GM23248 (cell line): ENCODE measurements around the gene MEGF9. TPM values are rescaled to one million over a fixed set of nuclear protein-coding genes. Genes with fewer than 3 reads are reported as not detected.

Source experiments
- DNase-seq: peaks from one replicate; pipeline ENCODE4 v3.0.0-alpha.2; 2015
- H2AFZ ChIP-seq: fragments of 200-600 bp; sonication (generic); 2 replicates; pipeline ENCODE4 v1.6.1; 2016; ENCODE audit warnings: antibody characterized with exemption
- H3F3A ChIP-seq: fragments of 200-600 bp; sonication (generic); 2 replicates; pipeline ENCODE4 v1.6.1; 2016; ENCODE audit warnings: mild to moderate bottlenecking, antibody characterized with exemption, mixed run types; ENCODE audit not compliant: insufficient read depth
- H3K27ac ChIP-seq: fragments of 200-600 bp; sonication (generic); 2 replicates; pipeline ENCODE4 v1.5.1; 2016; ENCODE audit warnings: mild to moderate bottlenecking
- H3K27me3 ChIP-seq: fragments of 200-600 bp; sonication (generic); replicated peaks from 2 replicates; pipeline ENCODE4 v1.6.1; 2016; ENCODE audit warnings: mild to moderate bottlenecking; ENCODE audit not compliant: insufficient read depth
- H3K36me3 ChIP-seq: fragments of 200-600 bp; sonication (generic); 2 replicates; pipeline ENCODE4 v1.6.1; 2016; ENCODE audit warnings: low read depth, mild to moderate bottlenecking
- H3K4me1 ChIP-seq: fragments of 200-600 bp; sonication (generic); 2 replicates; pipeline ENCODE4 v1.6.1; 2016; ENCODE audit warnings: mild to moderate bottlenecking; ENCODE audit not compliant: insufficient read depth
- H3K4me2 ChIP-seq: fragments of 200-600 bp; sonication (generic); one replicate; pipeline ENCODE4 v1.6.1; 2016; ENCODE audit warnings: mild to moderate bottlenecking; ENCODE audit not compliant: unreplicated experiment
- H3K4me3 ChIP-seq: fragments of 200-600 bp; sonication (generic); 2 replicates; pipeline ENCODE4 v1.5.1; 2016; ENCODE audit warnings: mild to moderate bottlenecking
- H3K79me2 ChIP-seq: fragments of 200-600 bp; sonication (generic); 2 replicates; pipeline ENCODE4 v1.6.1; 2016; ENCODE audit warnings: mild to moderate bottlenecking; ENCODE audit not compliant: insufficient read depth
- H3K9ac ChIP-seq: fragments of 200-600 bp; sonication (generic); 2 replicates; pipeline ENCODE4 v1.6.1; 2016; ENCODE audit warnings: mild to moderate bottlenecking
- H3K9me2 ChIP-seq: fragments of 200-600 bp; sonication (generic); 2 replicates; pipeline ENCODE4 v1.6.1; 2016; ENCODE audit warnings: mixed run types, mild to moderate bottlenecking, moderate library complexity; ENCODE audit not compliant: insufficient read depth
- H3K9me3 ChIP-seq: fragments of 200-600 bp; sonication (generic); one replicate; pipeline ENCODE4 v1.6.1; 2017; ENCODE audit warnings: low read depth
- H4K20me1 ChIP-seq: fragments of 200-600 bp; sonication (generic); 2 replicates; pipeline ENCODE4 v1.6.0; 2016; ENCODE audit not compliant: insufficient read depth
- EZH2 ChIP-seq: fragments of 200-600 bp; sonication (generic); IDR thresholded peaks from 2 replicates; pipeline ENCODE4 v1.6.1; 2018; ENCODE audit warnings: antibody characterized with exemption, mild to moderate bottlenecking; ENCODE audit not compliant: insufficient read depth, poor library complexity, severe bottlenecking
- EZH2phosphoT487 ChIP-seq: fragments of 200-600 bp; sonication (generic); IDR thresholded peaks from 2 replicates; pipeline ENCODE4 v1.6.1; 2018; ENCODE audit warnings: antibody characterized with exemption, moderate library complexity, mild to moderate bottlenecking, low read depth; ENCODE audit not compliant: insufficient read depth
- WGBS, 2 experiments: methylation state at CpG; one replicate each; pipeline ENCODE4 v1.1.6; 2015 to 2017; ENCODE audit warnings: low lambda C conversion rate in 2 of 2, low coverage in 1 of 2; ENCODE audit errors: missing lambda C conversion rate in 2 of 2; 5-methylcytosine and 5-hydroxymethylcytosine counted together
- in situ Hi-C: fragments of 300-500 bp; cut with MboI; formaldehyde crosslinking; loops from 2 replicates; pipeline ENCODE4 v1.15.0; 2020
- polyA plus RNA-seq: library from polyadenylated mRNA; unstranded; fragments of >200 nt; fragmentation: Nextera tagmentation; extraction: Ambion mirVana; gene quantifications from 2 replicates; pipeline ENCODE4 v1.2.1, GENCODE V29; 2016
- total RNA-seq: library from RNA; depleted of rRNA; stranded (reverse); fragments of >200 nt; shearing (Covaris generic); gene quantifications from 2 replicates; pipeline ENCODE4 v1.2.3, GENCODE V29; 2014

The MEGF9 gene
- total and polyA plus RNA-seq, 2 experiments from 2014 or later: 2.1 to 3.8 TPM

DNA sequence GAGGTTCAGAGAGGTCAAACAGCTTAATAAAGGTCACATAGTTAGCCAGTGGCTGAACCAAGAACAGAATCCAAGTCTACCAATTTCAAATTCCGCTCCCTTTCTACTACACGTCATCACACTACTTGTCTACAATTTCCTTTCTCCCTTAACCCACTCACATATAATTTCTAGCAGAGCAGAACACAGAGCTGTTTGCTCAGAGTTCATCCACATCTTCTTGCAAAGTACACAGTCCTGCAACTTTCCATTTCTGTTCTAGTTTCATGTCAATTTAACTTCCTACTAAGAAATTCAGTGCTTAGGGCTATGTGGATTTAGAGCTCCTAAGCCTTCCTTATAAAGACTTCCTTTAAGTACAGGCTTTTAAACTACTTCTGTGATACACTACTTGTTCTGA is 61.3 kb downstream of the MEGF9 start:
- in situ Hi-C loops: no loop called here
- Histone ChIP-seq H2AFZ (no peak overlapping the region), H3K27ac (no peak overlapping the region), H3K4me2 (no peak overlapping the region), H3K9ac (no peak overlapping the region), H4K20me1 (no peaks in the 10 kb centered on the region), H3K4me3 (no peak overlapping the region), H3K9me3 (no peaks in the 10 kb centered on the region), H3K27me3 (no peaks in the 10 kb centered on the region), H3K9me2 (no peaks in the 10 kb centered on the region), H3K4me1 (no peaks in the 10 kb centered on the region), H3K36me3 (no peaks in the 10 kb centered on the region), H3K79me2 (no peaks in the 10 kb centered on the region), H3F3A (no peaks in the 10 kb centered on the region)
- TF ChIP-seq EZH2phosphoT487: no peak
- no peak for TF ChIP-seq EZH2
- no peak for DNase-seq
- WGBS, 2 experiments: 100% methylated on average over 2 of the region's 2 CpGs

DNA sequence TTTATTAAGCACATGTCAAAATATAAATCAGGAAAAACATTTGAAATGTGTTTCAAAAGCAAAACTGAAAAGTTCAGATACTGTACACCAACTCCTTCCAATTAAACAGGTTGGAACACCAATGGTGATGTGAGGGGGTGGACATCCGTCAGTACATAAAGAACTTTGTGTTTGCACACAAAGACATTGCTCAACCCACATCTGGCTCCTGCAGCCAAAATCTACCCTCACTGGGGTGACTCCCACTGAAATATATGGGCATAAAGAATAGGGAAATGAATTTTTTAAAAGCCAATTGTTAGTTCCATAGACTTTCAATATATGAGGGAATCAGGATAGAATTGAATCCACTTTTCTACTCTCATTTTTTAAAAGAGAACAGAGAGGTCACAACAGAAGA is 63.9 kb downstream of the MEGF9 start:
- in situ Hi-C loops: no loop called here
- H3K9ac ChIP-seq: no peak overlapping the region
- no peaks in the 10 kb centered on the region for H3K9me2 ChIP-seq
- no peaks in the 10 kb centered on the region for H3F3A ChIP-seq
- H3K4me2 ChIP-seq: no peak overlapping the region
- H3K36me3 ChIP-seq: no peaks in the 10 kb centered on the region
- H2AFZ ChIP-seq: no peak overlapping the region
- WGBS, 2 experiments: 86 to 94% methylated on average over 1 of the region's 1 CpG
- no peak overlapping the region for H3K27ac ChIP-seq
- no peaks in the 10 kb centered on the region for H3K79me2 ChIP-seq
- no peak overlapping the region for H3K4me3 ChIP-seq
- no peak for DNase-seq
- H4K20me1 ChIP-seq: no peaks in the 10 kb centered on the region
- H3K27me3 ChIP-seq: no peaks in the 10 kb centered on the region
- H3K4me1 ChIP-seq: no peaks in the 10 kb centered on the region
- no peaks in the 10 kb centered on the region for H3K9me3 ChIP-seq
- TF ChIP-seq EZH2phosphoT487 (no peak), EZH2 (no peak)

DNA sequence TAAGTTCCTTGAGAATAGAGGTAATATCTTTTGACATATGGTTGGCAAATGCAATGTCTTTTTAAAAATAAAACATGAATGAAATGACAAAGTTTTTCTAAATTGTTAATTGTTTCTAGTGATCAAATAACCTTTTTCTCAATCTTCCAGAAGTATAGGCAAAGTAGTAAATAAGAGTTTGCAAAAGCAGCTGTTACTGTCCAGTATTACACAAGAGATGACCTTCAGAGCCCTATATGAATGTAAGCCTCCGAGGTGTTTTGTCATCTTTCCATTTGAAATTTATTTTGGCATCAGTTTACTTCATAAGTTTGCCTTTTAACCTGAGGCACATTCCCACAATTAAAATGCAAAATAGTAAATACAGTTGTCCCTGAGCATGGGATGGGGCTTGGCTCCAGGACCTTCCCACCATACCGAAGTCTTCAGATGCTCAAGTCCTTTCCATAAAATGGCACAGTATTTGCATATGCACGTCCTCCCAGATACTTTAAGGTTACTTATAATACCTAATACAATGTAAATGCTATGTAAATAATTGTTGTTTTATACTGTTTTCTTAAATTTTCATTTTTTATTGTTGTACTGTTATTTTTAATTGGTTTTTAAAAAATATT is 65.6 kb downstream of the MEGF9 start:
- H4K20me1 ChIP-seq: no peaks in the 10 kb centered on the region
- in situ Hi-C loops: no loop called here
- H3K9me2 ChIP-seq: no peaks in the 10 kb centered on the region
- H3K9ac ChIP-seq: no peak overlapping the region
- no peak overlapping the region for H3K4me3 ChIP-seq
- no peaks in the 10 kb centered on the region for H3K9me3 ChIP-seq
- H3K27ac ChIP-seq: no peak overlapping the region
- H2AFZ ChIP-seq: no peak overlapping the region
- H3K27me3 ChIP-seq: no peaks in the 10 kb centered on the region
- H3K36me3 ChIP-seq: no peaks in the 10 kb centered on the region
- H3K4me1 ChIP-seq: no peaks in the 10 kb centered on the region
- no peak for TF ChIP-seq EZH2
- TF ChIP-seq EZH2phosphoT487: no peak
- DNase-seq: no peak
- H3K4me2 ChIP-seq: no peak overlapping the region
- H3K79me2 ChIP-seq: no peaks in the 10 kb centered on the region
- WGBS, 2 experiments: 95 to 98% methylated on average over 3 of the region's 3 CpGs
- H3F3A ChIP-seq: no peaks in the 10 kb centered on the region

DNA sequence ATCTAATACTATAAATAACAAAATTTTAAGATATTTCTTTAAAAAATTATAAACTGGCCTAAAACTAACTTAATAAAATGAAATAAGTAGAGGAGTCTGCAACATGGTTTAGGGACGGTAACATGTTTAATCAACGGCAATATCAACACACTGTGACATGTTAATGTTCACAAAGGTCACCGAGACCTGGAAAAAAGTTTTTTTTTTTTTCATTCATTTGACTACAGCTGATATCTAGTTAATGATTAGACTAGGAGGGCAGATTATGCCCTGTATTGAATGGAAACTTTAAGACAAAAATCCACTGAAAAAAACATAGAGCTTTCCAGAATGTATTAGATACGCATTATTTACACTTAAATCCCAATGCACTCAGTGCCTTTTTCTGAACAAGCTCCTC is 67.3 kb downstream of the MEGF9 start:
- in situ Hi-C loops: no loop called here
- WGBS, 2 experiments: 96% methylated on average over 4 of the region's 4 CpGs
- no peaks in the 10 kb centered on the region for H3K27me3 ChIP-seq

More for the DNA sequence above, 67.3 kb downstream of the MEGF9 start:
- no peaks in the 10 kb centered on the region for H3F3A ChIP-seq
- H4K20me1 ChIP-seq: no peaks in the 10 kb centered on the region
- TF ChIP-seq EZH2: no peak
- TF ChIP-seq EZH2phosphoT487: no peak
- no peak overlapping the region for H3K27ac ChIP-seq
- H3K4me1 ChIP-seq: no peaks in the 10 kb centered on the region
- no peak for DNase-seq
- H3K4me2 ChIP-seq: no peak overlapping the region
- no peak overlapping the region for H3K4me3 ChIP-seq
- no peaks in the 10 kb centered on the region for H3K79me2 ChIP-seq
- H3K36me3 ChIP-seq: no peaks in the 10 kb centered on the region
- no peak overlapping the region for H2AFZ ChIP-seq
- H3K9me2 ChIP-seq: no peaks in the 10 kb centered on the region
- H3K9ac ChIP-seq: no peak overlapping the region
- H3K9me3 ChIP-seq: no peaks in the 10 kb centered on the region
